ENCODE measurements around the gene OPTN.

OPTN gene

DNA sequence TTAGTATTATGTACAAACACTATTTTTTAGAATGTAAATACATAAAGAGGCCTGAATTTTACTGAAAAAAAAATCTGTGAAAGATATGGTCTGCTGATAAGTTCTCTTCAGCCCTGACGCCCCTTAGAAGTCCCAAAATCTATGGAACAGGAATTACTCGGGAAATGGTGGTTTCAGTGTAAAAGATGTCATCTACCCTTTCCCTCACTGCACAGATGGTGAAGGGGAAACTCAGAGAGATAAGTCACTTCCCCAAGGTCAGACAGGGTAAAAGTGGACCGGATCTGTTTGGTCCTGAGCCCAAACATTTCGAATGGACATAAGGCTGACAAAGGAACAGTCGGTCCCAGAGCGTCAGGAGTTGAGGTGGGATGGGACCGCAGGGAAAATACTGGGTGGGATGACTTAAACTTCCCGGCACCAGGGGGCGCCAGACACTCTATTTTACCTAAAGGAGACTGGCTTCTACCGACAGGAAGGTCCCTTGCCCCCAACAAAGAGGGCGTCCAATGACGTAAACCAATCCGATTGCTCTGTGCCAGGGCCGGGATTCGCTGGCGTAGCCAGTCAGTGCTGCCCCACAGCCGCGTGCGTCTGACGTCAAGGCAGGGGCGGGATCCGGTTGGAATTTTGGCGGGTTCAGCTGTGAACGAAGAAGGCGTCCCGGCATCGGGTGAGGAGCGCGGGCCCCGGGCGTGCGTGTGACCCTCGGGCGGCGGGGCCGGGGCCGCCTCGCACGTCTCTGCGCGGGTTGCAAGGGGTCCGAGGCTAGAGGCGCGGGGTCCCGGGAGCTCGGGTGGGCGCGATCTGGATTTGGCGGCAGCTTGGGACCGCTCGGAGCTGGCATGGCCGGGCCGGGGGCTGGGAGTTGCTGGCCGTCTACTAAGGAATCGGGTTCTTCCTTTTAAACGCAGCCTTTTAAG, 61.2 kb downstream of the OPTN start, which contains the start of gene MCM10:
Gene MCM10, plus strand, starts transcription at position 625 of the 923 bp plus-strand sequence. CDS start 2,645 bp downstream, outside the sequence.
- TF ChIP-seq, protein P1, sequence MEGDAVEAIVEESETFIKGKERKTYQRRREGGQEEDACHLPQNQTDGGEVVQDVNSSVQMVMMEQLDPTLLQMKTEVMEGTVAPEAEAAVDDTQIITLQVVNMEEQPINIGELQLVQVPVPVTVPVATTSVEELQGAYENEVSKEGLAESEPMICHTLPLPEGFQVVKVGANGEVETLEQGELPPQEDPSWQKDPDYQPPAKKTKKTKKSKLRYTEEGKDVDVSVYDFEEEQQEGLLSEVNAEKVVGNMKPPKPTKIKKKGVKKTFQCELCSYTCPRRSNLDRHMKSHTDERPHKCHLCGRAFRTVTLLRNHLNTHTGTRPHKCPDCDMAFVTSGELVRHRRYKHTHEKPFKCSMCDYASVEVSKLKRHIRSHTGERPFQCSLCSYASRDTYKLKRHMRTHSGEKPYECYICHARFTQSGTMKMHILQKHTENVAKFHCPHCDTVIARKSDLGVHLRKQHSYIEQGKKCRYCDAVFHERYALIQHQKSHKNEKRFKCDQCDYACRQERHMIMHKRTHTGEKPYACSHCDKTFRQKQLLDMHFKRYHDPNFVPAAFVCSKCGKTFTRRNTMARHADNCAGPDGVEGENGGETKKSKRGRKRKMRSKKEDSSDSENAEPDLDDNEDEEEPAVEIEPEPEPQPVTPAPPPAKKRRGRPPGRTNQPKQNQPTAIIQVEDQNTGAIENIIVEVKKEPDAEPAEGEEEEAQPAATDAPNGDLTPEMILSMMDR (IDR thresholded peaks at IDR 0.05; ENCODE audit: low read depth, low read length), result peak; percentile 79
- peak; percentile 100 for DNase-seq (ENCODE audit: low read depth in 2 of 2)
- peak within 1 kb of the TSS; percentile 58 to 69 for H3K4me3 ChIP-seq (replicated peaks in 1 of 2; ENCODE audit: low read depth in 2 of 2, low read length in 2 of 2)

DNA sequence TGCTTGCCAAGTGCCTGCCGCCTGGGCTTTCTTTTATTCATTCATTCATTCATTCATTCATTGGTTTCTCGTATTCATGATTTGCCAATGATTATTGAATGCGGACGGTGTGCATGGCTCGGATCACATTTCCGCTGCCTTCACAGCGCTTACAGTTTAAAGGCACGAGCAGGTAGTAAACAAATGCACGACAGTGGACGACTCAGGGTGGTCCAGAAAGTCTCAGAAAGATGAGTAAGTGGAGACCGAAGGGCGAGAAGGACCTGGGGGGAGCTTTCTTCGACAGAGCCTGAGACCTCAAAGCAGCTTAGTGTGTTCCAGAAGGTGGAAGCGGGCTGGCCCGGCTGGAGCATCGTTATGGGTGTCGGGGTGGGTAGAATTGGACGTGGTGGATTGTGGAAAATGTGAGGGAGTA, 61.9 kb downstream of the OPTN start:
- TF ChIP-seq, protein P1 (IDR thresholded peaks at IDR 0.05; ENCODE audit: low read depth, low read length), result no peak
- peak in 1 of 2 donors; percentile 7 for DNase-seq (ENCODE audit: low read depth in 2 of 2)
- peak overlapping the region; percentile 58 to 69 for H3K4me3 ChIP-seq (replicated peaks in 1 of 2; ENCODE audit: low read depth in 2 of 2, low read length in 2 of 2)

DNA sequence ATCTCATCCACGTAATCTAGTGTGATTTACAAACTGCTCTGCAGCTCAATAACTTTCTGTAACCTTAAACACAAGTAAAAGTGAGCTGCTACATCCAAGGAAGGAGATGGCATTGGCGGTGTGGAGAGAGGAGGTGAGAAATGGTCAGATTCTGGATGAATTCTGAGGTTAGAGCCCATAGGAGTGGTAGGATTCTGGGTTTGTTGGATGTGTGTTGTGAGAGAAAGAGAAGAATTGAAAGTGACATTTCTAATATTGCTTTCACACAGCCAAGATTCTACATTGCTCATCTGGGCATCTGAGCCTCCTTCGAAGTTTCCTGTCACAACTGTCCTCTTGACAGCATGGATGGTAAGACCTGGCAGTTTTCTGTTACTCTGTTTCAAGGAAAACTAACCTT, 63.9 kb downstream of the OPTN start:
- no peak for DNase-seq (ENCODE audit: low read depth in 2 of 2)
- TF ChIP-seq, protein P1 (IDR thresholded peaks at IDR 0.05; ENCODE audit: low read depth, low read length), result no peak
- no peak overlapping the region for H3K4me3 ChIP-seq (replicated peaks in 1 of 2; ENCODE audit: low read depth in 2 of 2, low read length in 2 of 2)

DNA sequence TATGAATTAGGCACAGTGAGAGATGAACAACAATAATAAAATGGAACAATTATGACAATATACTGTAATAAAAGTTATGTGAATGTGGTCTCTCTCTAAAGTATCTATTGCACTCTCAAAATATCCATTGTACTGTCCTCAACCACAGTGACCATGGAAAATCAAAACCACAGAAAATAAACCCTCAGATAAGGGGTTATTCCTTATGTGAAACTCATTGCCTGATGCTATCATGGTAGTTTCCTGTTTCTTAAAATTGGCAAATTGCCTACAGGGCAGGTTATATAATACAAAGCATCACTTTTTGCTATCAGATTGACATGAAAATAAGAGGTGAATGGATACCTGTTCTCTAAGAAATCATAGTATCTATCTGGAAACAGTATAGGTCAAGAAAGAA, 65.2 kb downstream of the OPTN start:
- no peak for DNase-seq (ENCODE audit: low read depth in 2 of 2)
- TF ChIP-seq, protein P1 (IDR thresholded peaks at IDR 0.05; ENCODE audit: low read depth, low read length), result no peak

DNA sequence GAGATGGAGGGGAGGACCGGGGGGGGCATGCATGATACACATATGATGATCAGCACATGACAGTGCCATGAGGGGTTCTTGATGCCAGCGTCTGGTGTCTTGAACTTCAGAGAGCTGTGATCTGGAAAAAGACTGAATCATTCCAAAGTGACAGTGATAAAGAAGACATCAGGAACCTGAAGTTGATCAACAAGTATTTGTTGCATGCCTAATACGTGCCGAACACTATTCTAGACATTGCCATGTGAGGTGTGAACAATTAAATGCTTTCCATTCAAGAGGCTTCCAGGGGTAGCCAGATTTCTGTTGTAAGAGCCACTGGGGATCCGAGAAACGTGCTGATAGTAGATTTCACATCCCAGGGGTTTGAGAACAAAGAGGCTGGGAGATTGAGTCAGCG, 67.6 kb downstream of the OPTN start:
- DNase-seq (ENCODE audit: low read depth in 2 of 2), result no peak
- no peak overlapping the region for H3K4me3 ChIP-seq (replicated peaks in 1 of 2; ENCODE audit: low read depth in 2 of 2, low read length in 2 of 2)
- TF ChIP-seq, protein P1 (IDR thresholded peaks at IDR 0.05; ENCODE audit: low read depth, low read length), result no peak

More for the DNA sequence above, 65.2 kb downstream of the OPTN start:
- H3K4me3 ChIP-seq (replicated peaks in 1 of 2; ENCODE audit: low read depth in 2 of 2, low read length in 2 of 2), result no peak overlapping the region

DNA sequence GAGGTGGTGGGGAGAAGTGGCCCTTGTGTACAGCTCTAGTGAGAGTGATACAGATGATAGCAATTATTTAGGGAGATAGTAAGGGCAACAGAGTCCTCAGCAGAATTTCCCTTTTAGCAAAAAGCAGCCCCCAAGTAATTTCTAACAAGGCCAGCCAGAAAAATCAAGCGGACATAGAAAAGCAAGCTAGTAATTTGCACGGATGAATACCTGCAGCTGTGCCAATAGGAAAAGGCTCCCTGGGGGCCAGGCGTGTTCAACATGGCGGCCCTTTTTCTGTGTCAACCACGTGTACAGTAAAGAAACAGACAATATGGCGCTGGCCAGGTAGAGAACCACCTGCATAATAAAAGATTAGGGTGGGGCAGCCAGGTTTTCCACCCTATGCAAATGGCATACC, 68.8 kb downstream of the OPTN start:
- no peak overlapping the region for H3K4me3 ChIP-seq (replicated peaks in 1 of 2; ENCODE audit: low read depth in 2 of 2, low read length in 2 of 2)
- TF ChIP-seq, protein P1 (IDR thresholded peaks at IDR 0.05; ENCODE audit: low read depth, low read length), result no peak
- no peak for DNase-seq (ENCODE audit: low read depth in 2 of 2)
